ENCODE data around the gene WWTR1. TPM values are rescaled to one million over a fixed set of nuclear protein-coding genes. Genes with fewer than 3 reads are reported as not detected.

The WWTR1 gene
- total RNA-seq, 4 donors from 2014 or later, result 40.3 to 80.4 (median 67.6) TPM

DNA sequence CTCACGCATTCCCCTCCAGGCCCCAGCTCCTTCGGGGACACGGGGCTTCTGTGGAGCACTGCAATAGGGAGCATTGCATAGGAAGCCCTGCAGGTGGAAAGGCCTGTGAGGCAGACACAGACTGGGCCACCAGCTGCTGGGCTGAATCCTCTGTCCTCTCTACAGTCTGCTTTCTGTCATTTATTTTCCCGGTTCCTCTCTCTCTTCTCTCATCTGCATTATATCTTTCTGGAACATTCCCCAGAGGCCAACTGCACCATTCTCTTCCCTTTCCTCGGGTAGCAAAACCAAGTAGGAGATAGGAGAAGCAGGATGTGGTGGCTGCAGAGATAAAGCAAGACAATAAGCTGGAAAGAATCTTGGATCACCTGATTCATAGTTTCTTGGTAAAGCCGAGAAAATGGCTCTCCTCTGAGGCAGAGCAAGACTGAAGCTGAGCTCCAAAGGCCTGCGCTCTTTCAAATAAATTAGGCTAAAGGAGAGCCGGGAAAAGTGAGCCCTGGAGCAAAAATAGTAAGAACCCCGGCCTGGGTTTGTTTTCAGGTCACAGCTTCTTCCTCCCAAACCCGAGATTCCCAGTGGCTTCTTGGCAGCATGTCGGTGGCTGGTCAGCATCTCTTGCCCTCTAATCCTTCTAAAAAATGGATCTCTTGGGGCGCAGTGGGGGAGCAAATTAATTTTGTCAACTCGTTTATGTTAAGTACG, 178.1 kb downstream of the WWTR1 start:
- no peak for DNase-seq
- in situ Hi-C loops (cut with MboI; ENCODE audit: low pct_ligation_motif_present in 1 of 4, low pct_unique_long_range_greater_than_20kb in 1 of 4, low sequenced_read_pairs in 3 of 4) (loop anchor here (5.0 to 25.0 kb wide), 5 partner anchors 82 to 517 kb away; no protein-coding TSS in a partner anchor), intact Hi-C loops (cut with DNase I; ENCODE audit: low total_unique reads) (no loop called here)
- TF ChIP-seq POLR2AphosphoS5 (IDR thresholded peaks at IDR 0.05) (no peak), CTCF (IDR thresholded peaks at IDR 0.05) (no peak), EP300 (IDR thresholded peaks at IDR 0.05; ENCODE audit: low read depth) (no peak), POLR2A (IDR thresholded peaks at IDR 0.05) (no peak)
- H3K36me3 ChIP-seq, result no peaks in the 10 kb centered on the region
- H3K27ac ChIP-seq, result peak overlapping the region in 2 of 4 donors; percentile 2 to 15
- 51 to 76% methylated on average over 8 to 14 of the region's 14 CpGs for WGBS, 2 donors (ENCODE audit: low coverage in 1 of 2)
- no peaks in the 10 kb centered on the region for H3K9me3 ChIP-seq
- no peak overlapping the region for H3K4me3 ChIP-seq
- no peaks in the 10 kb centered on the region for H3K27me3 ChIP-seq
- peaks cover 0 to 9% (median 0%) of the 10 kb centered on the region in 4 donors for H3K4me1 ChIP-seq

GRCh38 chr3:149476225-149476624, 181.6 kb downstream of the WWTR1 start:
- Histone ChIP-seq H3K27ac (no peak overlapping the region), H3K4me1 (peaks cover 4 to 25% (median 16%) of the 10 kb centered on the region in 4 donors), H3K27me3 (no peaks in the 10 kb centered on the region), H3K9me3 (no peaks in the 10 kb centered on the region), H3K36me3 (no peaks in the 10 kb centered on the region), H3K4me3 (no peak overlapping the region)
- in situ Hi-C loops (cut with MboI; ENCODE audit: low pct_ligation_motif_present in 1 of 4, low pct_unique_long_range_greater_than_20kb in 1 of 4, low sequenced_read_pairs in 3 of 4) (loop anchor here (10.0 to 25.0 kb wide), 4 partner anchors 81 to 514 kb away; no protein-coding TSS in a partner anchor), intact Hi-C loops (cut with DNase I; ENCODE audit: low total_unique reads) (no loop called here)
- WGBS, 2 donors (ENCODE audit: low coverage in 1 of 2), result 81 to 96% methylated on average over 3 to 4 of the region's 4 CpGs
- no peak for TF ChIP-seq POLR2AphosphoS5 (IDR thresholded peaks at IDR 0.05)
- no peak for TF ChIP-seq CTCF (IDR thresholded peaks at IDR 0.05)
- DNase-seq, result no peak

DNA sequence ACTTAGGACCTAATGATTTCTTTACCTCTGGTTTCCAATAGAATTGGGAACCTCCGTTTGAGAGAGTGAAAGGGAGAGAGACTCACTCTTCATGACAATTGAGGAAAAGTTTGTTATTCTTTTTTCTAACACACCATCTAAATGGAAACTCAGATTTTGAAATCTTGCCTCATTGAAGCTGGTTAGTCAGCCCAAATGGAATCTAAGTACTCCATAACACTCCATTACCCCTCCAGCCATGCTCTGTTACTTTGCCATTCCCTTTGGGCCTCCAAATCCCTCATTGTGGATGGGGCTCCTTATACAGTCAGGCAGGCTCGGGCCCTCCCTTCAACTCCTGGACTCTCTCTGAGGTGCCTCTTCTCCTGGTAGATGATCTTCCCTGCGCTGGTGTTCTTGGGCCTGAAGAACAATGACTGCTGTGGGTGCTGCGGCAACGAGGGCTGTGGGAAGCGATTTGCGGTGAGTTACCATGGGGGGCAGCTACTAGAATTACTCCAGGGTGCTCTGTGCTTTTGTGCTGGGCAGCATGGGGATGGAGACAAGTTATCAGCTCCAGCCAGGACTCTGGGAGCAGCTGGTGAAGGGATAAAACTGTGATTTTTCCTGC, 182.3 kb downstream of the WWTR1 start:
- Histone ChIP-seq H3K27me3 (no peaks in the 10 kb centered on the region), H3K9me3 (no peaks in the 10 kb centered on the region), H3K27ac (no peak overlapping the region), H3K4me3 (no peak overlapping the region), H3K36me3 (no peaks in the 10 kb centered on the region), H3K4me1 (peaks cover 4 to 25% (median 16%) of the 10 kb centered on the region in 4 donors)
- no peak for TF ChIP-seq POLR2AphosphoS5 (IDR thresholded peaks at IDR 0.05)
- TF ChIP-seq CTCF (IDR thresholded peaks at IDR 0.05), result no peak
- no peak for TF ChIP-seq EP300 (IDR thresholded peaks at IDR 0.05; ENCODE audit: low read depth)
- TF ChIP-seq POLR2A (IDR thresholded peaks at IDR 0.05), result no peak
- in situ Hi-C loops (cut with MboI; ENCODE audit: low pct_ligation_motif_present in 1 of 4, low pct_unique_long_range_greater_than_20kb in 1 of 4, low sequenced_read_pairs in 3 of 4), result loop anchor here (10.0 to 25.0 kb wide), 4 partner anchors 81 to 513 kb away; no protein-coding TSS in a partner anchor
- DNase-seq, result no peak
- intact Hi-C loops (cut with DNase I; ENCODE audit: low total_unique reads), result no loop called here
- 64 to 96% methylated on average over 2 to 7 of the region's 7 CpGs for WGBS, 2 donors (ENCODE audit: low coverage in 1 of 2)

DNA sequence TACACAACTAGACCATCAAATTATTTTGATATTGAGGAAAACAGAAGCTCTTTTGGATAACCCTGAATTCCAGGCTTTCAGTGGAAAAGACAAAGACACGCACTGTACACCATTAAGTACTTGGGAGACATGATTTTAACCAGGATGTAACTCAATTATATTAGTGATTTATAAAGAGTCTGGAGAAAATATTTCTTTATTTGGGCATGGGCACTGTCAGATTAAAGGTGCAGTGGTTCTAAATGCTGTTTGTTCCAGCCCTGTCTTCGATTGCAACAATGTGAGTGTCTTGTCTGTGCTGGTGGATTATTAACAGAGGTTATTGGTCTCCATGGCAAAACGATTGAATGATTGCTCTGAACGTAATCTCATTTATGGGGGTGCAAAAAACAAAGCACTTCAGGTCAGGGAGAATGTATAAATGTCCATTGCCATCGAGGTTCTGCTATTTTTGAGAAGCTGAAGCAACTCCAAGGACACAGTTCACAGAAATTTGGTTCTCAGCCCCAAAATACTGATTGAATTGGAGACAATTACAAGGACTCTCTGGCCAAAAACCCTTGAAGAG, 183.5 kb downstream of the WWTR1 start, which contains the start of gene TM4SF4:
TSS of gene TM4SF4 (plus strand) at position 448 of the 568 bp plus-strand sequence. CDS start 181 bp downstream, outside the sequence.
- Histone ChIP-seq H3K27ac (peak within 1 kb of the TSS; percentile 27 to 43 (median 36)), H3K4me3 (no peak within 1 kb of the TSS), H3K27me3 (no peaks in the 10 kb centered on the region), H3K36me3 (no peaks in the 10 kb centered on the region), H3K4me1 (peaks cover 4 to 25% (median 11%) of the 10 kb centered on the region in 4 donors), H3K9me3 (no peaks in the 10 kb centered on the region)
- TF ChIP-seq EP300 (IDR thresholded peaks at IDR 0.05; ENCODE audit: low read depth) (no peak), POLR2AphosphoS5 (IDR thresholded peaks at IDR 0.05) (no peak), CTCF (IDR thresholded peaks at IDR 0.05) (no peak), POLR2A (IDR thresholded peaks at IDR 0.05) (no peak)
- intact Hi-C loops (cut with DNase I; ENCODE audit: low total_unique reads) (no loop called here), in situ Hi-C loops (cut with MboI; ENCODE audit: low pct_ligation_motif_present in 1 of 4, low pct_unique_long_range_greater_than_20kb in 1 of 4, low sequenced_read_pairs in 3 of 4) (loop anchor here in 2 of 4 donors (10.0 kb wide), 2 partner anchors 80 to 120 kb away; no protein-coding TSS in a partner anchor)
- 38 to 43% methylated on average over 5 of the region's 5 CpGs for WGBS, 2 donors (ENCODE audit: low coverage in 1 of 2)
- no peak for DNase-seq
